OCI-LY7 (cell line): Measurements from ENCODE around the gene RCSD1.

Experiments used
- EZH2phosphoT487 ChIP-seq: fragments of 200-600 bp; sonication (generic); IDR thresholded peaks from 2 replicates; pipeline ENCODE4 v1.6.1; 2018; ENCODE audit warnings: low read depth, borderline replicate concordance, mild to moderate bottlenecking, mixed run types, antibody characterized with exemption, low read length, moderate library complexity, mixed read lengths
- TF ChIP-seq, protein P1 (sequence below): fragments of 200-600 bp; sonication (generic); conservative IDR thresholded peaks from 2 replicates; pipeline ENCODE4 v1.5.1; 2014; ENCODE audit warnings: mild to moderate bottlenecking, antibody characterized with exemption, low read length, moderate library complexity, mixed read lengths

DNA sequence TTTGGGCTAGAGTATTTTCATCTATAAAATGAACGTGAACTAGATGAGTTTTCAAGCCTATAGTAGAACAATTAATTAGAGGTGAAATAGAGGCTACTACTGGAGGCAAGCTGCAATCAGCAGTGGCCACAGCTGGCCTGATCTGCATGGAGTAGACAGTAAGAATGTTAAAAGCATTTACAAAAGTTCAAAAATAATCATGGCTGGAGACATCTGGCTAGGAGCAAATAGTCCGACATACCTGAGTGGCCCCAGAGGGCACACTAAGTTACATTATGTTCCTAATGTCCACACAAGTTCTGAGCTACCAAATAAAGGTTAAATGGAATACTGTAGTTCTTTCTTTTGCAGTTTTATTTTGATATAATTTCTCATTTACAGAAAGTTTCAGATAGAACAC, 119.7 kb downstream of the RCSD1 start:
- TF ChIP-seq, protein P1, sequence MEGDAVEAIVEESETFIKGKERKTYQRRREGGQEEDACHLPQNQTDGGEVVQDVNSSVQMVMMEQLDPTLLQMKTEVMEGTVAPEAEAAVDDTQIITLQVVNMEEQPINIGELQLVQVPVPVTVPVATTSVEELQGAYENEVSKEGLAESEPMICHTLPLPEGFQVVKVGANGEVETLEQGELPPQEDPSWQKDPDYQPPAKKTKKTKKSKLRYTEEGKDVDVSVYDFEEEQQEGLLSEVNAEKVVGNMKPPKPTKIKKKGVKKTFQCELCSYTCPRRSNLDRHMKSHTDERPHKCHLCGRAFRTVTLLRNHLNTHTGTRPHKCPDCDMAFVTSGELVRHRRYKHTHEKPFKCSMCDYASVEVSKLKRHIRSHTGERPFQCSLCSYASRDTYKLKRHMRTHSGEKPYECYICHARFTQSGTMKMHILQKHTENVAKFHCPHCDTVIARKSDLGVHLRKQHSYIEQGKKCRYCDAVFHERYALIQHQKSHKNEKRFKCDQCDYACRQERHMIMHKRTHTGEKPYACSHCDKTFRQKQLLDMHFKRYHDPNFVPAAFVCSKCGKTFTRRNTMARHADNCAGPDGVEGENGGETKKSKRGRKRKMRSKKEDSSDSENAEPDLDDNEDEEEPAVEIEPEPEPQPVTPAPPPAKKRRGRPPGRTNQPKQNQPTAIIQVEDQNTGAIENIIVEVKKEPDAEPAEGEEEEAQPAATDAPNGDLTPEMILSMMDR: no peak
- no peak for TF ChIP-seq EZH2phosphoT487
